GM21423 (cell line): ENCODE results near the gene HSPBP1.
A peak's percentile ranks its signal among the peaks of the same experiment; 100 is the strongest.

Experiments used
- ATAC-seq: cut with Tn5 transposase; IDR thresholded peaks from one replicate; pipeline ENCODE4 v1.9.1; 2021; ENCODE audit warnings: mild to moderate bottlenecking, moderate library complexity; ENCODE audit not compliant: unreplicated experiment

The HSPBP1 gene

DNA sequence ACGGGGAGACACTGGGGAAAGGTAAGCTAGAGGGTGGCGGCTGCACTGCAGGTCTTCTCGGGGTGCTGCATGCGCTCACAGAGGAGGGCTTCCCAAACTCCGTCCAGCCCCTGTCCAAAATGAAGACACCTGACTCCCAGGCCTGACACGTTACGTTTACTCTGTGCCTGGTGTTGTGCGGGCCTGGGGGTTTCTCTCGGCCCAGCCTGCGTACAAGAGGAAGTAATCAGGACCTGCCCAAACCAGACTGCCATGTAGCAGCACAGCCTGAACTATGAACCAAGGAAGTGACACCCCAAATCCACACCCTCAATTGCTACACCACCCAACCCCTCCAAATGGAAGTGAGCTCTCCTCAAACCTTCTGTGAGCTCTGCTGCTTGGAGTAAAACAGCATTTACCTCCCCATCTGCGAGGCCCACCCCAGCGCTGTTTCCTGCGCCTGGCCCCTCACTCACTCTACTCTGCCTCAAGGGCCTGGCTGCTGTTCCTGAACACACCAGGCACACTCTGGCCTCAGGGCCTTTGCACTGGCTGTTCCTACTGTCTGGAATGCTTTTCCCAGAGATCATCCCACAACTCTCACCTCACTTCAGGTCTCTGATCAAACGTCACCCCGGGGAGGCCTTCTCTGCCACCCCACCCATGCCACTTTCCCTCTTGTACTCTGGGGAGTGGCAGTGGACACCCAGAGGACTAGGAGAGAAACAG, 3.0 kb downstream of the HSPBP1 start:
- ATAC-seq: no peak

DNA sequence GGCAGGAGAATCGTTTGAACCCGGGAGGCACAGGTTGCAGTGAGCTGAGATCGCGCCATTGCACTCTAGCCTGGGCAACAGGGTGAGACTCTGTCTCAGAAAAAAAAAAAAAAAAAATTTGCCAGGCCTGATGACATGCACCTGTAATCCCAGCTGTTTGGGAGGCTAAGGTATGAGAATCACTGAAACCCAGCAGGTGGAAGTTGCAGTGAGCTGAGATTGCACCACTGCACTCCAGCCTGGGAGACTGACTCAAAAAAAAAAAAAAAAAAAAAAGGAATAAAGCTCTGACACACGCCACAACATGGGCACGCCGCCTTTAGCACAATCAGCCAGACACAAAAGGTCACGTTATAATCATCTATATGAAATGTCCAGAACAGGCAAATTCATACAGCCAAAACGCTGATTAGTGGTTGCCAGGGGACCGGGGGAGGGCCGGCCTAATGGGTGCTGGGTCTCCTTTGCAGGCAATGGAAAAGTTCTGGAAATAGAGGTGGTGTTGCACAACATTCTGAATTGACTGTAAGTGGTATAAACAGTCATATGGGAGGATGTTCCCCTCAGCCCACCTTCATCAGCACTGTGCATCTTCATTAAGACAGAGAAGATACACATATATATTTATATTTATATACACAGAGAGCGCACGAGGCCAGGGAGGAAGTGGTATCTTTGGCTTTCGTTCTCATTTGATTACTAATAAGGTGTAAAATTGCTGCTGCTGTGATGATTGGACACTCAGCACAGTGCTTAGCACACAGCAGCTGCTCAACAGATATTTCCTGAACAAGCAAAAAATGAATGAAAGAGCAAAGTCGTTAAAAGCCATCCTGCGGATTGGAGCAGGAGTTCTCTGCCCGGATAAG, 3.8 kb downstream of the HSPBP1 start:
- peak; percentile 37 for ATAC-seq

DNA sequence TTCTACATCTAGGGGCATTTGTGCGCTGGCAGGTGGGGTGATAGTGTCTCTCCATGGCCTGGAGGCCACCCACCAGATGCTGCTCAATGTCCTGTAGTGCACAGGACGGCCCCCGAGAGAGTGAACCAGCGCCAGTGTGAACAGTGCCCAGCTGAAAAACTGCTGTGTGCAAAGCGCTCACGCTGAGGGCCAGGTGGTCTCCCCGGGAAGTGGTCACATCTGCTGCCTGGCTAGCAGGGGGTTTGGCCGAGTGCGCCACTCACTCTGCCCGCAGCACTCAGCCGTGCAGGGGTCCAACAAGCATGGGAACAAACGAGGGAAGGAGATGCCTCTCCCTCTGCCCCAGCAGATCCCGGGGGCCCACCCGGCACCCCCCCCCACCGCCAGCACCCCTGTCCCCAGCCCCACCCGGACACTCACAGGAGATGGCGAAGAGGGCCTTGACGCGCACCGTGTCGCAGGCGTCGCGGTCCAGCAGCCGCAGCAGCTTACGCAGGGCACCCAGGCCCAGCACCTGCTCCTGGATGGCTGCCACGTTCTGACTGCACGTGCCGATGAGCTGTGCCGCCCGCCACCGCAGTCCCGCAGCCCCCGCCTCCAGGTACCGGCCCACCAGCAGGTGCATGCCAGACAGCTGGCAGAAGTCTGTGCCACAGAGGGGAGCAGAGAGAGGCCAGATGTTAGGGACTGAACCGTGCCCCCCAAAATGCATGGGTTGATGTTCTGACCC, 5.8 kb downstream of the HSPBP1 start:
- ATAC-seq: no peak

DNA sequence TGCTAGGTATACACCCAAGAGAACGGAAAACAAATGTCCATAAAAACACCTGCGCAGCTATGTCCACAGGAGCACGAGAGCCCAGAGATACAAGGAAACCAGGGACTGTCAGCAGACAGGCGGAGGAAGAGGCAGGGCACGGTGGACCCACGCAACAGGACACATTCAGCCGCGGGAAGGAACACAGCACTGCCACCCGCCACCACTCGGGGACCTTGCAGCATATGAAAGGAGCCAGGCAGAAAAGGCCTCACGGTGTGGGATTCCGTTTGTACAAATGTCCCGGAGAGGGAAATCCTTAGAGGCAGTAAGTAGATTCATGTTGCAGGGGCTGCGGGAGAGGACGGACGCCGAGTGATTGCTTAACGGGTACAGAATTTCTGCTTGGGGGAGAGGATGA, 7.8 kb downstream of the HSPBP1 start:
- no peak for ATAC-seq

DNA sequence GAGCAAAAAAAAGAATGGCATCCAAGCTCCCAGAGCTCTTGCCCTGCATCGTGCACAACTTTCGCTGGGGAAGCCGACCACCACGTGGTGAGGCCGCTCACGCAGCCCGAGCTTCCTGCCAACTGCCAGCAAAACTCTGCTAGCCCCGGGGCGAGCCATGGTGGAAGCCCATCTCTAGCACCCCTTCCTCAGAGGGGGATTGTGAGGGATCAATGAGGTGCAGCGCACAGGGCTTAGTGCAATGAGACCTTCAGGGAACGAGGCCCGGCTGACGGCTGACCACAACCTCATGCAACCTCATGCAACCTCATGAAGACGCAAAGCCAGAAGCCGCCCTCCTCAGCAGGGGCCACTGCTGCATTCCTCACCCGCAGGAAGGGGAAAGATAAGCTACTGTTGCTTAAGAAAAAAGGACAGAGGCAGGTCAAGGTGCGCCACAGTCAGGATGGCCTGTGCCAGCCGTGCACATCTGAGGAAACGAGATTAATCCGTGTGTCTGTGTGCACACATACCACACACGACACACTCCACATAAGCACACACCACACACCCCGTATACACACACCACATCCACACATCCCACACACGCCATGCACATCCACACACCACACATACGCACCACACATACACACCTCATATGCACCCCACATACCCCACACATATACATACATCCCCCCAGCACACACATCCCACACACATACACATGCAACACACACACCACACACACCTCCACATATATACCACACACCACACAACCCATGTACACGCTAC, 9.6 kb downstream of the HSPBP1 start:
- no peak for ATAC-seq

DNA sequence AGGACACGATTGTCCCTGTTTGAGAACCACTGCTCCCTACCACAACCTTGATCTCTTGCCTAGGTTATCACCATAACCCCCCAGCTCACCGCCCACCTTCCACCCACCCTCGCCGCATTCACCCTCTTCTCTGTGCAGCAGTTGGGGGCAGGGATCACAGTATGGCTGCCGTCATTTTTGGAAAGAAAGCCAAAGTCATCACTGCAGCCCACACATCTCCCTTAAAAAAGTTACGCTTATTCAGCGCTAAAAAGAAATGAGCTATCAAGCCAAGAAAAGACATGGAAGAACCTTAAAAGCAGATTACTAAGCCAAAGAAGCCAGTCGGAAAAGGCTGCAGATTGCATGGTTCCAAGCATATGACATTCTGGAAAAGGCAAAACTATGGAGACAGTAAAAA, 10.6 kb downstream of the HSPBP1 start:
- ATAC-seq: no peak

DNA sequence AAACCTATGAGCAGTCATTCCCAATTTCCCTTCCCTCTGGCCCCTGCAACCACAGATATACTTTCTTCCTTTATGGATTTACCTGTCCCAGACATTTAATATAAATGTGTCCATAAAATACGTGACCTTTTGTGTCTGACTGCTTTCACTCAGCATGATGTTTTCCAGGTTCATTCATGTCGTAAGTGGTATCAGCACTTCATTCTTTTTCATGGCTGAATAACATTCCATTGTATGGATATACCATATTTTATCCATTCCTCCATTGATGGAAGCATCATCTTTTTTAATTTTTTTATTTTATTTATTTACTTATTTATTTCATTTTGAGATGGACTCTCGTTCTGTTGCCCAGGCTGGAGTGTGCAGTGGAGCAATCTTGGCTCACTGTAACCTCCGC, 13.1 kb downstream of the HSPBP1 start:
- no peak for ATAC-seq

DNA sequence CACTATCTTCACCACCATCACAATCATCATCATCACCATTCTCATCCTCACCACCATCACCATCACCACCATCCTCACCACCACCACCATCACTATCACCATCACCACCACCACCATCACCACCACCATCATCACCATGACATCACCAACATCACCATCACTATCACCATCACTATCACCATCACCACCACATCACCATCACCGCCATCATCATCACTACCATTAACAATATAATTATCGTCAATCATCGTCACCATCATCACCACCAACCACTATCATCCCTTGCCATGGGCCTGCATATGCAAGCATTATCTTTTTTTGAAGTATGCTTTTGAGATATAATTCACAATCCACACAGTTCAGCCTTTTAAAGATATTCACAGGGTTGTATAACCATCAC, 13.5 kb downstream of the HSPBP1 start:
- no peak for ATAC-seq

DNA sequence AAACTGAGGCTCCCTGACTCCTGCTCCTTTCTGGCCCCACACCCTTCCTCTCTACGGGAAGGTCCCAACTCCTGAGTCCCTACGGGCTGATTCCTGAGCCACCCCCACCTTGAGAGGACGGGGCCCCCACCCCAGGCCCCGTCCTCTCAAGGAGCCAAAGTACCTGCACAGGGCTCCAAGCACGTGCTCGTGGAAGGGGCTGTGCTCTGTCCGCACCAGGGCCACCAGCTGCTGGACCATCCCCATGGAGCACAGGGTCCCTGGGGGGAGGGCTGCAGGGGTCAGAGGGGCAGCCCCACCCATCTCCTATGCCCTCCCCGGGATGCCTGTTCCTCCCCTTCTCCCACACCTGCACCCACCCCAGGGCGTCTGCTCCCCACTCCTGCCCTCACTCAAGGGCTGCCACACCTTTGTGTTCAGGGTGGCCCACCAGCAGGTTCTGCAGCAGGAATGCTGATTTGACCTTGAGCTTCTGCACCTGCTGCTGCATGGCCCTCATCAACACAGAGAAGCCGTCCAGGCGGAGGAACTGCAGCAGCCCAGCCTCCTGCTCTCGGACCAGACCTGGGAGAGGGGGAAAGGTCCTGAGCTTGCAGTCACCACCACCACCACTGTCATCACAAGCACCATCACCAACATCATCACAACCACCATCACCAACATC, 14.1 kb downstream of the HSPBP1 start:
- no peak for ATAC-seq

DNA sequence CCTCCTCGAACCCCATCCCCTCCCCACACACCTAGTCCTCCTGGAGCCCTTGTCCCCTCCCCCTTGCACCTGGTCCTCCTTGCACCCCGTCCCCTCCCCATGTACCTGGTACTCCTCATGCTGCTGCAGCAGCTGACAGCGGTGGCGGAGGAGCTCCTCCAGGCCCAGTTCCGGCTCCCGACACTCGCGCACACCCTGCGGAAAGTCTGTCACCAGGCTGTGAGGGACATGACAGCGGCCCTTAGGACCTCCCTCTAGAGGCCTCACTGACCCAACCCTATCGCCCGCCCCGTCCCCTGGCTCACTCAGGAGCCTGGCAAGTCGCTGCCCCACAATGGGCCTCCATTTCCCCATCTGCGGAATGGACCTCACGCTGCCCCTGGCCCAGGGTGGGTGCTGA, 14.7 kb downstream of the HSPBP1 start:
- no peak for ATAC-seq

DNA sequence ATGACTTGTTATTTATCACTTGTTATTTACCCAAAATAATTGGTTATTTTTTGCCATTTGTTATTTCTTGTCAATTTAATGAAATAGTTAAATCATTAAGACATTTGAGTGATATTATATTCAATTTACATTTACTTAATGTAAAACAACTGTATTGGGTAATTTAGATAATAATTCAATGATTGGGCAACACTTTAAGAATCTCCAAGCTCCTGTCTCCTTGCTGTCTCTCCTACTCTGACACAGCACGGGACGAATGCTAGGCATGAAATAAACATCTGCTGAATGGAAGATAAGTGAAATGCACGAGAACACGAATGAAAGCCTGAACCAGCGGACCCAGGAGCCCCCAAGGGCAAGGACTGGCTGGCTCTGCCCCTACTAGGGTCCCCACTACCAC, 15.4 kb downstream of the HSPBP1 start:
- no peak for ATAC-seq

DNA sequence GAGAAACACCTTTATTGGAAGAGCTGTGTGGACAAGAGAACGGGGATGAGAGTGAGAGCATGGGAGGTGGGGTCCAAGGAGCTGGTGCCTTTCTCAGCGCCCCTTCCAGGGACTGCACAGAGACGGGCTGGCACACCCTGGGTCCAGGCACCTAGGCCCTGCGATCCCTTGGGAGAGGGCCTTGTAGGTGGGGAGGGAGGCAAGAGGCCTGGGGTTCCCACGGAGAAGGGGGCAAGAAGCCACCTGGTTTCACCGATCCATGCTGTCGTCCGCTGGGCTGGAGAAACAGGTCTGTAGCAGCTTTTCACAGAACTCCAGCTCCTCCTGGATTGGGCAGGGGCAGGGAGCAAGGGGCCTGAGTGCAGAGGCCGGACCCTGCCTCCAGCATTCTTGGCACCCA, 17.6 kb downstream of the HSPBP1 start:
- no peak for ATAC-seq

DNA sequence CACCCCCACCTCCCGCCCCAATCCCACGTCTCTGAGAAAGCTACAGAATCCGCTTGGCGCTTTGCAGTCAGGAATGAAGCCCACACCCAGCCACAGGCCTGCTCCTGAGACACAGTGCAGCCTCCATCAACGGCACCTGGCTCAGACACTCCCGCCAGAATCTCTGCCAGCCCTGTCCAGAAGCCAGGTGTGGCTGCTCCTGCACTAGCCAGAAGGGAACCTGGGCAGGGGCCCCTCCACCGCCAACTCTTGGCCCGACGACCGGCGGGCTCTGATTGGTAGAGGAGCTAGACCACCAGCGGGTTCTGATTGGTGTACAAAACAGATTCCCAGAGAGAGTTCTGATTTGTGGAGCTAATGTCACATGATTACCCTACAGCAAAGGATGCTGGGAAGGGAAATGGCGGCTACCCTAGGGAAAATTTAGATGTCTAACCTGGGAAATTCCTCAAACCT, 18.2 kb downstream of the HSPBP1 start:
- no peak for ATAC-seq

DNA sequence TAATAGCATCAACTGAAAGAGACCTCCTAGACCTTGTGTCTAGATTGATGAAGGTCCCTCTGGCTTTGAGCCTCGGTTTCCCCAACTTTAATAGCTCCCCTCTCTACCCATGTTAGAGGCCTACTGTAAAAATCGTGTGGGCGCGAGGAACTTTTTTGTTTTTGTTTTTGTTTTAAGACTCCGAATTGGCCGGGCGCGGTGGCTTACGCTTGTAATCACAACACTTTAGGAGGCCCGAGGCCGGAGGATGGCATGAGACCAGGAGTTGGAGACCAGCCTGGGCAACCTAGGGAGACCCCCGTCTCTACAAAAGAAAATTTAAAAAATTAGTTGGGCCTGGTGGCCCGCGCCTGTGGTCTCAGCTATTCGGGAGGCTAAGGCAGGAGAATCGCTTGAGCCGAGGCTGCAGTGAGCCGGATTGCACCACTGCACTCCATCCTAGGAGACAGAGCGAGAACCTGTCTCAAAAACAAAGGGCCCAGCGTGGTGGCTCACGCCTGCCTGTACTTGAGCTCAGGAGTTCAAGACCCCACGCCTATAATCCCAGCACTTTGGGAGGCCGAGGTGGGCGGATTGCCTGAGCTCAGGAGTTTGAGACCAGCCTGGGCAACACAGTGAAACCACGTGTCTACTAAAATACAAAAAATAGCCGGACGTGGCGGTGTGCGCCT, 20.2 kb downstream of the HSPBP1 start:
- no peak for ATAC-seq

DNA sequence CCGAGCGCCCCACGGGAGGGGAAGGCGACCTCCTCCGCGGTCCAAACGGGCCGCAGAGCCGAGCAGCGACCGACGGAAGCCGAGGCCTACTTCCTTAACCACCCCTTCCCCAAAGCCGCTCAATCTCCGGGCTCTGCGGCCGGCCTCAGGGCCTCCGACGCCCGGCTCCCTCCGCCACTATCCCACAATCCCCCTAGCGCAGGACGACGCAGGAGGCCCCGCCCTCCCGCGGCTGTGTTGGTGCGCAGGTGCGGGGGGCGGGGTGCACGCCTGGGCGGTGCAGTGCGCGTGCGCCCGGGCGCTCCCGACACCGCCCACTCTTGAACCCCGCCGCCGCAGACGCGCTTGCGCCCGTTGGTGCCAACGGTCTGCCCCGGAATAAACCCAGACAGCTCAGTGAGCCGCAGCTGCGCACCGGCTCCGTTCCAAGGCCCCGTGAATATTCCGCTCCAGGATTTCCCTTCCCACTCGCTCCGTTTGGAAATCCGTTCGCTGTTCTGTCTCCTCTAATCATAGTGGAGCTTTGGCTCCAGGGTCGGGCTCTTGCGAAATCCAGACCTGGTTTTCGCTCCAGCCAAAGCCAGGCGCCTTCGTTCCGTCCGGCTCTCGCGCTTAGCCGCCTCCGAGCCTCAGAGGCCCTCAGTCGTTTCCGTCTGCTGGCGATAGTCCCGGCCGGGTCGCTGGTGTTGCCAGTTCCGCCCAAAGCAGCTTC, 20.9 kb downstream of the HSPBP1 start, which contains the start of gene PPP6R1:
TSS of gene PPP6R1 (minus strand) at position 190 of the 712 bp plus-strand sequence. CDS start 11,914 bp downstream, outside the sequence.
- peak; percentile 64 for ATAC-seq

DNA sequence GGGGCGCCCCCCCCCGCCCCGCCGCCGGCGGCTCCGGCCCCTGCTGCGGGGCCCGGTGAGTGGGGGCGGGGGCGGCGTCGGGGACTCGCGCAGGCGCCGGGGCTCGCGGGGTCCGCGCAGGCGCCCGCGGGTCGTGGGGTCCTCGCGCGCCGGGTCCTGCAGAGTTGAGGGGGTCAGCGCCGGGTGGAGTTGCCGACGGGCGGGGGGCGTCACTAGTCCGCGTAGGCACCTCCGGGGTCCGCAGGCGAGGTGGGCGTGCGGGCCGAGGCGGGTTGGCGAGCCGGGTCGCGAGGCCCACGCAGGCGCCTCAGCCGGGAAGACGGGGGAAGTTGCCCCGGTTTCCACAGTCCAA, 21.5 kb downstream of the HSPBP1 start:
- peak; percentile 10 for ATAC-seq

DNA sequence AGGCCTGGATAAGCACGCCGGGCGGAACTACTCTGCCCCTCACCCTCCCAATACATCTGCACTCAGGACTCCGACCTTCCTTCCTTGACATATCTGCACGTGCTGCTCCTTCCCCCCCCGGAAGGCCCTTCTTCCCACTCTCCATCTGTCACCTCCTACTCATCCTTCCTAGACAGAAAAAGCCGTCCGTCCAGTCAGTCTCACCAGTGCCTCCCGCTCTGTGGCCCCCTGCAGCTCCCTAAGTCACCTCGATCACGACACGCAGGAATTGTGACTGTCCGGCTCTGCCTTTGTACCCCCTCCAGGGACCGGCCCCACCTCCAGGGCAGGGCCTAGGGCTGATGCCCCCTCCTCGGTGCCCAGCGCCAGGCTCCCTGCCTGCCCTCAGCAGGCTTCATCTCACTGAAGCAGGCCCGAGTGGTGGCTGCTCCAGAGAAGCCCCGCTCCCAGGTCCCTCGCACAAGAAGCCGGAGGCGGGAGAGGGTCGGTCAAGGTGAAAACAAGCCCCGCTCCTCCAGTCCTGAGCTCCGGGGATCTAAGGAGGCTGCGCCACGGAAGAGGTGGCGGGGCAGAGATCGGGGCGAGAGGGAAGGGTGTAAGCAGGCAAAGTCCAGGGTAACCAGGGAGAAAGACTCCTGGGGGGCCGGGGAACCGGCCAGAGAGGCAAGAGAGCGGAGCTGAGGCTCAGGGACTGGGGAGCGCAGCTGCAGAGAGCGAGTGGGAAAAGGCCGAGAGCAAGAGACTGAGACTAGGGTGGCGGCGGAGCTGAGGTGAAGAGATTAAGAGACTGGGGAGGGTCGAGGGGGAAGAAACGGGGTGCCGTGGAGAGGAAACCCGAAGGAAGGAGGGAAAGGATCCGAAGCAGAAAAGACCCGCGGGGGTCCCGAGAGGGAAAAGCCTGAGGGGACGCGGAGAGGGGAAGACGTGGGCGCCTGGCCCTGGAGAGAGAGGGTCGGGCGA, 22.2 kb downstream of the HSPBP1 start:
- no peak for ATAC-seq
